Endodermal cell (in vitro differentiated cells): ENCODE results near the gene ZNF211. TPM values are rescaled to one million over a fixed set of nuclear protein-coding genes. Genes with fewer than 3 reads are reported as not detected.
A peak's percentile ranks its signal among the peaks of the same experiment; 100 is the strongest.

Source experiments
- DNase-seq: peaks from one replicate; pipeline ENCODE4 v3.0.0-alpha.2; 2017
- H3K27ac ChIP-seq: 2 replicates; pipeline ENCODE4 v1.5.1; 2013; ENCODE audit warnings: mild to moderate bottlenecking, low read depth, low read length, moderate library complexity
- H3K27me3 ChIP-seq: 2 replicates; pipeline ENCODE4 v1.6.1; 2013; ENCODE audit warnings: mild to moderate bottlenecking, low read length, moderate library complexity; ENCODE audit not compliant: insufficient read depth, control insufficient read depth, poor library complexity, severe bottlenecking
- H3K36me3 ChIP-seq: 2 replicates; pipeline ENCODE4 v1.7.0; 2013; ENCODE audit warnings: mild to moderate bottlenecking, low read length, moderate library complexity; ENCODE audit not compliant: control insufficient read depth, insufficient read depth
- H3K4me1 ChIP-seq: one replicate; pipeline ENCODE4 v1.7.0; 2013; ENCODE audit warnings: low read length; ENCODE audit not compliant: control insufficient read depth, insufficient read depth
- H3K4me3 ChIP-seq: 2 replicates; pipeline ENCODE4 v1.5.1; 2013; ENCODE audit warnings: mild to moderate bottlenecking, low read length, moderate library complexity
- H3K9ac ChIP-seq: 2 replicates; pipeline ENCODE4 v1.6.1; 2013; ENCODE audit warnings: mild to moderate bottlenecking, low read length, moderate library complexity; ENCODE audit not compliant: poor library complexity, severe bottlenecking; ENCODE audit errors: extremely low read depth
- H3K9me3 ChIP-seq: 2 replicates; pipeline ENCODE4 v1.6.1; 2013; ENCODE audit warnings: mild to moderate bottlenecking, low read length, moderate library complexity; ENCODE audit not compliant: control insufficient read depth
- H3K27ac Mint-ChIP-seq: 2 replicates; pipeline ENCODE4 v1.8.0; 2020; ENCODE audit warnings: mixed read lengths
- H3K27me3 Mint-ChIP-seq: 2 replicates; pipeline ENCODE4 v1.8.0; 2021; ENCODE audit warnings: mild to moderate bottlenecking, mixed read lengths; ENCODE audit not compliant: insufficient read depth
- H3K36me3 Mint-ChIP-seq: 2 replicates; pipeline ENCODE4 v1.8.0; 2020; ENCODE audit warnings: low read depth, mixed read lengths
- H3K4me1 Mint-ChIP-seq: 2 replicates; pipeline ENCODE4 v1.8.0; 2020; ENCODE audit warnings: mixed read lengths
- H3K4me3 Mint-ChIP-seq: 2 replicates; pipeline ENCODE4 v1.8.0; 2020; ENCODE audit warnings: mild to moderate bottlenecking, moderate library complexity, mixed read lengths
- H3K9me3 Mint-ChIP-seq: 2 replicates; pipeline ENCODE4 v1.8.0; 2020; ENCODE audit warnings: mild to moderate bottlenecking, mixed read lengths
- CTCF ChIP-seq: fragments of 200-600 bp; sonication (generic); conservative IDR thresholded peaks from 2 replicates; pipeline ENCODE4 v1.5.0; 2021; ENCODE audit warnings: antibody characterized with exemption, mild to moderate bottlenecking
- WGBS, 2 experiments: methylation state at CpG; one replicate each; pipeline versions ENCODE4 v1.1.5 to v1.1.7; 2013; ENCODE audit warnings: missing lambda C conversion rate in 2 of 2, mixed read lengths in 1 of 2; ENCODE audit not compliant: insufficient coverage in 1 of 2, insufficient read length in 1 of 2; 5-methylcytosine and 5-hydroxymethylcytosine counted together
- total RNA-seq, 2 donors: library from RNA; stranded (reverse); fragmentation: NEBNext Ultra II Directional in 1 of 2; extraction: Animal tissue kit (Norgen Biotek cat#: 25700) in 1 of 2; gene quantifications; 2 replicates in 1 of 2; 3 replicates in 1 of 2; pipeline ENCODE4 v1.2.1, GENCODE V29; 2021

ZNF211 gene
- total RNA-seq, 2 donors from 2014 or later = 17.4 to 20.7 TPM

- TF ChIP-seq CTCF = no peak
- no peak overlapping the region for H3K9ac ChIP-seq
- no peaks in the 10 kb centered on the region for H3K27me3 ChIP-seq
- H3K36me3 ChIP-seq = peaks cover 74% of the 10 kb centered on the region
- Mint-ChIP-seq H3K4me1 (peaks cover 1% of the 10 kb centered on the region), H3K27ac (no peak overlapping the region), H3K36me3 (peaks cover 82% of the 10 kb centered on the region), H3K27me3 (peaks cover 9% of the 10 kb centered on the region), H3K9me3 (peaks cover 96% of the 10 kb centered on the region), H3K4me3 (no peak overlapping the region)
- H3K4me1 ChIP-seq = peaks cover 6% of the 10 kb centered on the region
- peaks cover 86% of the 10 kb centered on the region for H3K9me3 ChIP-seq
- 93 to 100% methylated on average over 1 of the region's 1 CpG for WGBS, 2 experiments
- DNase-seq = no peak
- H3K27ac ChIP-seq = no peak overlapping the region
- H3K4me3 ChIP-seq = peak overlapping the region; percentile 61
These were observed 45.4 kb upstream of the ZNF211 start for GRCh38 chr19:57587529-57587928.

- H3K27ac Mint-ChIP-seq = peak overlapping the region; percentile 30
These were observed 33.6 kb upstream of the ZNF211 start for GRCh38 chr19:57599377-57599760.

GRCh38 chr19:57599761-57600383 lies 33.1 kb upstream of the ZNF211 start, which contains the start of gene ZNF530:
Gene ZNF530 (plus strand): TSS chr19:57599885. CDS start chr19:57604346, 4,461 bp downstream.
- peak within 1 kb of the TSS; percentile 77 for H3K4me3 Mint-ChIP-seq
- no peaks in the 10 kb centered on the region for H3K9me3 ChIP-seq
- peaks cover 4% of the 10 kb centered on the region for H3K27me3 ChIP-seq
- H3K4me3 ChIP-seq = peak within 1 kb of the TSS; percentile 83
- H3K36me3 Mint-ChIP-seq = peaks cover 38% of the 10 kb centered on the region
- peaks cover 22% of the 10 kb centered on the region for H3K27me3 Mint-ChIP-seq
- peak within 1 kb of the TSS; percentile 30 for H3K27ac Mint-ChIP-seq
- WGBS, 2 experiments = 1% methylated on average over 24 to 53 of the region's 53 CpGs
- peaks cover 36% of the 10 kb centered on the region for H3K9me3 Mint-ChIP-seq
- H3K4me1 ChIP-seq = no peaks in the 10 kb centered on the region
- TF ChIP-seq CTCF = no peak
- DNase-seq = peak; percentile 96
- H3K36me3 ChIP-seq = peaks cover 6% of the 10 kb centered on the region
- no peaks in the 10 kb centered on the region for H3K4me1 Mint-ChIP-seq
- no peak within 1 kb of the TSS for H3K27ac ChIP-seq
- H3K9ac ChIP-seq = peak within 1 kb of the TSS; percentile 35

More at GRCh38 chr19:57599377-57599760, 33.6 kb upstream of the ZNF211 start:
- H3K36me3 Mint-ChIP-seq = peaks cover 33% of the 10 kb centered on the region
- H3K9me3 ChIP-seq = no peaks in the 10 kb centered on the region
- H3K36me3 ChIP-seq = peaks cover under 1% of the 10 kb centered on the region
- H3K27ac ChIP-seq = no peak overlapping the region
- peaks cover 22% of the 10 kb centered on the region for H3K27me3 Mint-ChIP-seq
- H3K4me3 Mint-ChIP-seq = peak overlapping the region; percentile 77
- DNase-seq = no peak
- no peaks in the 10 kb centered on the region for H3K4me1 ChIP-seq
- peaks cover 4% of the 10 kb centered on the region for H3K27me3 ChIP-seq
- H3K4me3 ChIP-seq = peak overlapping the region; percentile 83
- no peak for TF ChIP-seq CTCF
- 63% methylated on average over 5 to 8 of the region's 8 CpGs for WGBS, 2 experiments
- H3K9ac ChIP-seq = no peak overlapping the region
- peaks cover 37% of the 10 kb centered on the region for H3K9me3 Mint-ChIP-seq
- no peaks in the 10 kb centered on the region for H3K4me1 Mint-ChIP-seq
